ENCODE measurements around the gene FOXN3. TPM values are rescaled to one million over a fixed set of nuclear protein-coding genes. Genes with fewer than 3 reads are reported as not detected.
"Not testable (repeated sequence)": the region's sequence is repeated elsewhere in the genome, so short reads cannot be mapped to it uniquely, and the experiment has no call there.

Gene FOXN3
- total RNA-seq, 2 donors from 2014 or later = 46.8 to 72.6 TPM

GRCh38 chr14:89206389-89207031 lies 210.5 kb downstream of the FOXN3 start:
- no peak for DNase-seq
- intact Hi-C loops (cut with DNase I) = no loop called here
- H3K9me3 ChIP-seq = no peaks in the 10 kb centered on the region
- no peaks in the 10 kb centered on the region for H3K36me3 ChIP-seq
- H3K4me3 ChIP-seq = no peak overlapping the region
- TF ChIP-seq, protein P1, sequence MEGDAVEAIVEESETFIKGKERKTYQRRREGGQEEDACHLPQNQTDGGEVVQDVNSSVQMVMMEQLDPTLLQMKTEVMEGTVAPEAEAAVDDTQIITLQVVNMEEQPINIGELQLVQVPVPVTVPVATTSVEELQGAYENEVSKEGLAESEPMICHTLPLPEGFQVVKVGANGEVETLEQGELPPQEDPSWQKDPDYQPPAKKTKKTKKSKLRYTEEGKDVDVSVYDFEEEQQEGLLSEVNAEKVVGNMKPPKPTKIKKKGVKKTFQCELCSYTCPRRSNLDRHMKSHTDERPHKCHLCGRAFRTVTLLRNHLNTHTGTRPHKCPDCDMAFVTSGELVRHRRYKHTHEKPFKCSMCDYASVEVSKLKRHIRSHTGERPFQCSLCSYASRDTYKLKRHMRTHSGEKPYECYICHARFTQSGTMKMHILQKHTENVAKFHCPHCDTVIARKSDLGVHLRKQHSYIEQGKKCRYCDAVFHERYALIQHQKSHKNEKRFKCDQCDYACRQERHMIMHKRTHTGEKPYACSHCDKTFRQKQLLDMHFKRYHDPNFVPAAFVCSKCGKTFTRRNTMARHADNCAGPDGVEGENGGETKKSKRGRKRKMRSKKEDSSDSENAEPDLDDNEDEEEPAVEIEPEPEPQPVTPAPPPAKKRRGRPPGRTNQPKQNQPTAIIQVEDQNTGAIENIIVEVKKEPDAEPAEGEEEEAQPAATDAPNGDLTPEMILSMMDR (IDR thresholded peaks at IDR 0.05) = no peak
- H3K27ac ChIP-seq = no peak overlapping the region
- H3K9ac ChIP-seq (ENCODE audit: low read depth in 2 of 2, low read length in 2 of 2) = no peak overlapping the region
- no peaks in the 10 kb centered on the region for H3K27me3 ChIP-seq
- no peaks in the 10 kb centered on the region for H3K4me1 ChIP-seq

DNA sequence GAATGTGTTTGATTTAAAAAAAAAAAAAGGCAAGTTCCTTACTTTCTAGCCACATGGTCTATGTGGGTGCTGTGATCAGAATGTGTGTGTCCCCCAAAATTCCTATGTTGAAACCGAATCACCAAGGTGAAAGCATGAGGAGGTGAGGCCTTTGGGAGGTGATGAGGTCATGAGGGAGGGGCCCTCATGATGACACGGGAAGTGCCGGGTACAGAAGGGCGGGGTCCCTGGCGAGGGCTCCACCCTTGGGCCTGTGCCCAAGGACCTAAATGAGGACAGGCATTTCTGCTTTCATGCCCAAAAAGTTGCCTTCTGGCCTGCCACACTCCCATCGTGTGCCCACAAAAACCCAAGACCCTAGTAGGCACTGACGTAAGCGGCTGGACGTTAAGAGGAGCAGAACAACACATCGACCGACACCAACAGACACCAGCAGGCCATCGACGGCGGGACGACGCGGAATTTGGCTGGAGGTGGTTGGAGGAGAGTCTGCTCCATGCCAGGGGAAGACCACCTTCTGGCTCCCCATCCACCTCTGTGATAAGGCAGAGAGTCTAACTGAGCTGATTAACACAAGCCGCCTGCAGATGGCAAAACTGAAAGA lies 211.8 kb downstream of the FOXN3 start:
- no peak for DNase-seq
- no peak overlapping the region for H3K27ac ChIP-seq
- intact Hi-C loops (cut with DNase I) = no loop called here

GRCh38 chr14:89202413-89203190 lies 214.4 kb downstream of the FOXN3 start:
- TF ChIP-seq, protein P1 (IDR thresholded peaks at IDR 0.05) = no peak
- Histone ChIP-seq H3K27ac (no peak overlapping the region), H3K4me3 (no peak overlapping the region), H3K36me3 (no peaks in the 10 kb centered on the region), H3K9ac (ENCODE audit: low read depth in 2 of 2, low read length in 2 of 2) (no peak overlapping the region), H3K27me3 (no peaks in the 10 kb centered on the region), H3K9me3 (no peaks in the 10 kb centered on the region), H3K4me1 (no peaks in the 10 kb centered on the region)
- DNase-seq = no peak
- intact Hi-C loops (cut with DNase I) = no loop called here

More for the DNA sequence above, 211.8 kb downstream of the FOXN3 start:
- Histone ChIP-seq H3K4me1 (no peaks in the 10 kb centered on the region), H3K9me3 (no peaks in the 10 kb centered on the region), H3K36me3 (no peaks in the 10 kb centered on the region), H3K9ac (ENCODE audit: low read depth in 2 of 2, low read length in 2 of 2) (no peak overlapping the region), H3K27me3 (no peaks in the 10 kb centered on the region), H3K4me3 (no peak overlapping the region)
- TF ChIP-seq, protein P1 (IDR thresholded peaks at IDR 0.05) = no peak

DNA sequence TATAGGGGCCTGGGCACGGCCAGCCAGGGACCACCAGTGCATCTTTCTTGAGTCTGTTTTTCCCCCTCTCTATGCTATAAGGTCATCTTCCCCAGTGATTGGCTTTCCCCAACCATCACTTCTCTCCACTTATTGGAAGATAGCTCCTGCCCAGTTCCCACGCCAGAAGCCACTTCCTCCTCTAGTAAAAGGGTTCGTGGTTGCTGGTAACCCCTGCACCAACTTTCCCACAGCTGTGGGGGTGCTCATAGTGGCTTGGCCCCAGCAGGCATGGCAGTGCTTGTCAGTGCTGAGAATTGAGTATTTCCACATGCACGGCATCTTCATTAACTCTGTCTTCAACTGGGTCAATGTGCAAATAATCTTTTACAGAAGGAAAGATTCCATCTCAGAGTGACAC lies 215.4 kb downstream of the FOXN3 start:
- H3K9ac ChIP-seq (ENCODE audit: low read depth in 2 of 2, low read length in 2 of 2) = no peak overlapping the region
- no peak overlapping the region for H3K27ac ChIP-seq
- H3K4me3 ChIP-seq = no peak overlapping the region
- DNase-seq = no peak
- H3K4me1 ChIP-seq = no peaks in the 10 kb centered on the region
- no peaks in the 10 kb centered on the region for H3K27me3 ChIP-seq
- no peaks in the 10 kb centered on the region for H3K36me3 ChIP-seq
- no peaks in the 10 kb centered on the region for H3K9me3 ChIP-seq
- intact Hi-C loops (cut with DNase I) = no loop called here
- TF ChIP-seq, protein P1 (IDR thresholded peaks at IDR 0.05) = no peak

DNA sequence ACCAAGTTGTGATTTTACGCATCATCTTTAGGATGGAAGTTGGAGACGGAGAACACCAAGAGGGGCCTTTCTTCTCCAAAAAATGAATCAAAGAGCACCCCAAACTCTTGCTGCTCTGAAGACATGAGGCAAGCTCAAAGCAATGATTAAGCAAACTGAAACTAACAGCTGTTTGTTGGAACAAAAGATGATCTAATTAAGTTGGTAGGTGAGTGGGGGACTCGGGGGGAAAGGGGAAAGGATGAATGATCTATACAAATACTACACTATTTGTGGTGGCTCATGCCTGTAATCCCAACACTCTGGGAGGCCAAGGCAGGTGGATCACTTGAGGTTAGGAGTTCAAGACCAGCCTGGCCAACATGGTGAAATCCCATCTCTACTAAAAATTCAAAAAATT lies 217.7 kb downstream of the FOXN3 start:
- intact Hi-C loops (cut with DNase I); H3K36me3 ChIP-seq; H3K4me1 ChIP-seq; DNase-seq; H3K27ac ChIP-seq; H3K4me3 ChIP-seq; H3K9me3 ChIP-seq; H3K9ac ChIP-seq (ENCODE audit: low read depth in 2 of 2, low read length in 2 of 2); H3K27me3 ChIP-seq: not testable (repeated sequence)

All from colonic mucosa (tissue), 4 donors.